ENCODE data around the gene SLC35G3. TPM values are rescaled to one million over a fixed set of nuclear protein-coding genes. Genes with fewer than 3 reads are reported as not detected.

Gene SLC35G3
- not detected in 2 replicates for total RNA-seq

DNA sequence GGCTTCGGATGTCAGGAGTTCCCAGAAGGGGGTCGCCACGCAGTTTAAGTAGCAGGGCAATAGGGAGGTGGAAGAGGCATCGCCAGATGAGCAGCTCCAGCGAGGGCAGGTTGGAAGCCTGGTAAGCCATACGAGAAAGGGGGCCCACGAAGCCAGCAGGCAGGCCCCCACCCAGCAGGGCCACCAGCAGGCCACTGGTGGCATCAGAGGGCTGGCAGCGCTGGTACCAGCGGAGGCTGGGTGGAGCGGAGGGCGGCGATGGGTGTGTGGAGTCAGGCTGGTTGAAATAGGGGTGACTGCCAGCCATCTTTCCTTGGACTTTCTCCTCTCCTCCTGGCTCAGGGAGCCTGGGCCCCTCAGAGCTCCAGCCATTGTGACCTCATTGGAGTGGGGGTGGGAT lies at the start of gene SLC35G3:
Gene SLC35G3 (minus strand): TSS at position 393 of the 400 bp plus-strand sequence. CDS start 86 bp downstream, at position 307.

DNA sequence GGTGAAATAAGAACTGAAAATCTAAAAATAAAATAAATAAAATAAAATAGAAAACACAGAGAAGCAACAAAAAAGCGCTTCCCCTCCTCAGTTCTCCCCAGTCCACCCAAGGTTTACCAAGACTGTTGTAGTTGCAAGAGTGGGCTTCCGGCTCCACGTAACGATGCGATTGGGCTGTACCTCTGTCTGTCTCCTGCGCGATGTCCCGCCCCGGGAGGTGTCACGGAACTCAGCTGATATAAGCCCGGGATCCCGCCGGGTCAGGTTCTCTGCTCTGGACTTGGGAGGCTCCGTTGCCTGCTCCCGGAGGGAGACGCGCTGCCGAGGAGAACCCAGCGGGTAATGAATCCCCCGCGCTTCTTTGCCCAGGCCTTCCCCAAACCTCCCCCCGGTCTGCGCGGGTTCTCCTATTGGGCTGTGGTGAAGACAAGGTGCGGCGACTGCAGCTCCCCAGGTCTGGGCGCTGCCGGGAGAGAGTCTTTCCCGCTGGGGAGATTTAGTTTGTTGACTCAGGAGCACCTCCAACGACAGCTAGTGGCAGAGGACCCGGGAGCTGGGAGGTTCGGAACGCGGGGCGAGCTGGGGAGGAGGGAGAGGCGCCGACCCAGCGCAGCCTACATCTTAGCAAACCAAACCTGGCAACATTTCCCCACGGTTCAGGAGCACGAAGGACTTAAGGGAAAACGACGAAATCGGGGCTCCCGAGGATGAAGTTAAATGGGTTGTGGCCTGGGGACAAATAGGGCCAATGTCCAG lies 48.8 kb upstream of the SLC35G3 start, which contains the start of gene SLFN5:
Gene SLFN5 (plus strand): TSS at position 268 of the 756 bp plus-strand sequence. CDS start 15,619 bp downstream, outside the sequence.

DNA sequence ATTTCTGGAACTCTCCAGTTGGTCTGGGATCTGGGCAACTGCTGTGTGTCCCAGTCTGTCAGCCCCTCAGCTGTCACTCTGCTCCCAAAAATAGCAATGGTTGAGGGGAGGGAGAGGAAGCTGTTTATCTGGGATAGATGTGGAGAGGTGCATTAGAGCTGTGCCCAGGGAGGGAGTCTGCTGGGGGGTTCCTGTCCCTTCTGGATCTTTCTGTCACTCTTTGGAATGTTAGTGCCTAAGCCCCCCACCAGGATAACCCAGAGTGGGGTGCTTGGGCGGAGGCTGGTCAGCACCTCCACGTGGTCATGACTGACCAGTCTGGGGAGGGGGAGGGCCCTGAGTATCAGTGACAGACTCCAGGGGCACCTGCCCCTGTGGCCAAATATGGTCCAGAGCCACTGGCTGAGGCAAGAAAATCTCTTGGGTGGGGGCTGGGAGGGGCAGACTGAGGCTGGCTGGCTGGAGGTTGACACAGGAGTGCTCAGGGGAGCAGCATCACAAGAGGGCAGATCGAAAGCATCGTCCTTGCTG lies 46.8 kb downstream of the SLC35G3 start, which contains the start of gene UNC45B:
Gene UNC45B (plus strand): TSS at position 443 of the 531 bp plus-strand sequence. CDS start 447 bp downstream, outside the sequence.

Other genes with a start within 250 kb of the SLC35G3 start
- 0.15 and 0.17 TPM in 2 replicates for gene CCT6B, start 232.9 kb downstream of the SLC35G3 start, total RNA-seq
- gene ZNF830, start 232.9 kb downstream of the SLC35G3 start, total RNA-seq = 6.7 and 7.4 TPM in 2 replicates
- gene LIG3, start 213.9 kb downstream of the SLC35G3 start, total RNA-seq = 33.3 and 36.4 TPM in 2 replicates
- gene RFFL, start 130.7 kb downstream of the SLC35G3 start, total RNA-seq = 12.8 and 13.5 TPM in 2 replicates
- gene RAD51D, start 74.5 kb downstream of the SLC35G3 start, total RNA-seq = 14.0 and 16.6 TPM in 2 replicates
- gene FNDC8, start 72.8 kb downstream of the SLC35G3 start, total RNA-seq = not detected in 2 replicates
- gene NLE1, start 52.1 kb downstream of the SLC35G3 start, total RNA-seq = 22.7 and 23.2 TPM in 2 replicates
- not detected in 2 replicates for gene UNC45B, start 46.6 kb downstream of the SLC35G3 start, total RNA-seq
- gene SLFN5, start 48.7 kb upstream of the SLC35G3 start, total RNA-seq = 27.4 and 30.9 TPM in 2 replicates
- gene SLFN11, start 179.2 kb upstream of the SLC35G3 start, total RNA-seq = 52.5 and 57.3 TPM in 2 replicates
- gene SLFN12, start 238.1 kb upstream of the SLC35G3 start, total RNA-seq = 9.4 and 11.6 TPM in 2 replicates

Data from bronchus fibroblast of lung (primary cell).